ENCODE results near the gene AQP12B. TPM values are rescaled to one million over a fixed set of nuclear protein-coding genes. Genes with fewer than 3 reads are reported as not detected.

The AQP12B gene
- total and polyA plus RNA-seq, 10 of the 15 experiments (the other 5 are each of a cell fraction or from before 2014, with no cell fraction given): not detected

DNA sequence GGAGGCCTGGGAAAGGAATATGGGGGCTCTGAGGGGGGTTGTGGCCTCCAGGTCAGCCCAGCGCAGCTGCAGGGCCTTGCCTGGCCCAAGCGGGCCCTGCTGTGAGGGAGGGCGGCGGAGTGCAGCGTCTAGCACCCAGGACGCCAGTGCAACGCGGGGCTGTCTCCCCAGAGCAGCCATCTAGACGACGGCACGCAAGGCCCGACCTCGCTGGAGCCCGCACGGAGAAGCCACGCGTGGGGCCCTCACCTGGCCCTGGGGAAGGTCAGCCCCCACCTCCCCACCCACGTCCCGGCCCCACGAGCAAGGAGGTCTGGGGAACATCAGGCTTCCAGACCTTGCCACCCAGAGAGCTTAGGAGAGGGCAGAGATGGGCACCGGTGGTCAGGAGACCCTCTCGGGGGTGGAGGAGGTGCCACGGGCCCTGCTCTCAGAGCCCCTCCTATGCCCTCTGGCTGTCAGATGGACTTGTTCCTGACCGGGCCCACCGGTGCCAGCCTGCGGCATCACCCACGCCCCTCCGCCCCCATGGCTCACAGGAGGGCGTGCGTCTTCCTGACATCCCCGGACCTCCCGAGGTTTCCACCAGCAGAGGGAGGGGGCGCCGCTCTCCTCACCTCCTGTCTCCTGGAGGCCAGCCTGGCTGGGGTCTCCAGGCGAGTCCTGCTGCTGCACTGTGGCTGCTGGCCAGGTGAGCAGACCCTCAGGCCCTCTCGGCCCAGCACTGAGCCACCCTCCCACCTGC, 40.5 kb downstream of the AQP12B start:
- TF ChIP-seq, protein P1, sequence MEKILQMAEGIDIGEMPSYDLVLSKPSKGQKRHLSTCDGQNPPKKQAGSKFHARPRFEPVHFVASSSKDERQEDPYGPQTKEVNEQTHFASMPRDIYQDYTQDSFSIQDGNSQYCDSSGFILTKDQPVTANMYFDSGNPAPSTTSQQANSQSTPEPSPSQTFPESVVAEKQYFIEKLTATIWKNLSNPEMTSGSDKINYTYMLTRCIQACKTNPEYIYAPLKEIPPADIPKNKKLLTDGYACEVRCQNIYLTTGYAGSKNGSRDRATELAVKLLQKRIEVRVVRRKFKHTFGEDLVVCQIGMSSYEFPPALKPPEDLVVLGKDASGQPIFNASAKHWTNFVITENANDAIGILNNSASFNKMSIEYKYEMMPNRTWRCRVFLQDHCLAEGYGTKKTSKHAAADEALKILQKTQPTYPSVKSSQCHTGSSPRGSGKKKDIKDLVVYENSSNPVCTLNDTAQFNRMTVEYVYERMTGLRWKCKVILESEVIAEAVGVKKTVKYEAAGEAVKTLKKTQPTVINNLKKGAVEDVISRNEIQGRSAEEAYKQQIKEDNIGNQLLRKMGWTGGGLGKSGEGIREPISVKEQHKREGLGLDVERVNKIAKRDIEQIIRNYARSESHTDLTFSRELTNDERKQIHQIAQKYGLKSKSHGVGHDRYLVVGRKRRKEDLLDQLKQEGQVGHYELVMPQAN (conservative IDR thresholded peaks at IDR 0.05): no peak
- intact Hi-C loops (cut with micrococcal nuclease; ENCODE audit: unreplicated experiment) (no loop called here), in situ Hi-C loops (cut with MboI) (no loop called here)
- H3K9me3 ChIP-seq (replicated peaks; ENCODE audit: control insufficient read depth, insufficient read depth, low read length): no peaks in the 10 kb centered on the region; the same call in 2 of the 3 replicates
- no peak overlapping the region for H3K4me2 ChIP-seq (ENCODE audit: control insufficient read depth, insufficient read depth)
- DNase-seq (ENCODE audit: low read depth, low spot score): no peak
- no peak for FAIRE-seq
- no peaks in the 10 kb centered on the region for H3K36me3 ChIP-seq (ENCODE audit: control insufficient read depth in 2 of 2, insufficient read depth in 2 of 2, low read length in 1 of 2)
- ChIA-PET CTCF (interaction anchor here (1.0 kb wide), 1 partner anchor 128 kb away, joined by 3 read pairs; no protein-coding TSS in a partner anchor), RAD21 (ENCODE audit: unreplicated experiment) (no interaction called here), POLR2A (no interaction called here), SMC1A (ENCODE audit: uncharacterized antibody, unreplicated experiment) (no interaction called here)
- no peaks in the 10 kb centered on the region for H3K79me2 ChIP-seq (ENCODE audit: control insufficient read depth, insufficient read depth, low read length)
- H3K27me3 ChIP-seq (replicated peaks in 1 of 2; ENCODE audit: control insufficient read depth in 2 of 2, insufficient read depth in 2 of 2, low read length in 1 of 2): no peaks in the 10 kb centered on the region
- H4K20me1 ChIP-seq (ENCODE audit: control insufficient read depth, insufficient read depth): no peaks in the 10 kb centered on the region
- H2AFZ ChIP-seq (ENCODE audit: control insufficient read depth, low read depth, low read length): no peak overlapping the region
- no peak overlapping the region for H3K27ac ChIP-seq (ENCODE audit: control insufficient read depth, insufficient read depth)
- H3K9ac ChIP-seq (ENCODE audit: control insufficient read depth, insufficient read depth, low read length): no peak overlapping the region
- no TSS peak for BruUV-seq (replicated peaks)
- H3K4me1 ChIP-seq (ENCODE audit: control insufficient read depth, insufficient read depth, low read length): no peaks in the 10 kb centered on the region
- ATAC-seq: no peak
- H3K4me3 ChIP-seq: no peak overlapping the region
- 81% methylated on average over 26 of the region's 36 CpGs for WGBS (ENCODE audit: insufficient coverage, insufficient replicate concordance, low lambda C conversion rate, missing lambda C conversion rate)

DNA sequence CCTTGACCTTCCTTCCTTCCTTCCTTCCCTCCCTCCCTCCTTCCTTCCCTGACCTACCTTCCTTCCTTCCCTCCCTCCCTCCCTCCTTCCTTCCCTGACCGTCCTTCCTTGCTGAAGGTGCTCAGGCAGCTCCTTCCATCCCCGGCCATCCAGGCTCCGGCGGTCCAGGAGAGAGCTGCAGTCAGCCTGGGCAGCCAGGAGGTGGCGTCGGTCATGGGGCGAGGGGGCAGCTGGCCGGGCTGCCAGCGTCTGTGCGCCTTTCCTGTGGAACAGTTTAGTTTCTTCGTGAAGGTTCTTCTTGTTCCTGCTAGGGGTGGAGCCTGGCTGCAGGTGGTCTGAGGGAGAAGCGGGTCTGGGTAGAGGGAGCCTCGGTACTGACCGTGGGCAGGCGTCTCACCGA, 41.7 kb downstream of the AQP12B start:
- H2AFZ ChIP-seq (ENCODE audit: control insufficient read depth, low read depth, low read length): no peak overlapping the region
- no TSS peak for BruUV-seq (replicated peaks)
- H3K4me2 ChIP-seq (ENCODE audit: control insufficient read depth, insufficient read depth): no peak overlapping the region
- no peak overlapping the region for H3K9ac ChIP-seq (ENCODE audit: control insufficient read depth, insufficient read depth, low read length)
- no peaks in the 10 kb centered on the region for H3K79me2 ChIP-seq (ENCODE audit: control insufficient read depth, insufficient read depth, low read length)
- no peaks in the 10 kb centered on the region for H3K36me3 ChIP-seq (ENCODE audit: control insufficient read depth in 2 of 2, insufficient read depth in 2 of 2, low read length in 1 of 2)
- no peak overlapping the region for H3K4me3 ChIP-seq
- H4K20me1 ChIP-seq (ENCODE audit: control insufficient read depth, insufficient read depth): no peaks in the 10 kb centered on the region
- no peak for ATAC-seq
- no peaks in the 10 kb centered on the region; the same call in 2 of the 3 replicates for H3K9me3 ChIP-seq (replicated peaks; ENCODE audit: control insufficient read depth, insufficient read depth, low read length)
- intact Hi-C loops (cut with micrococcal nuclease; ENCODE audit: unreplicated experiment): no loop called here
- in situ Hi-C loops (cut with MboI): no loop called here
- WGBS (ENCODE audit: insufficient coverage, insufficient replicate concordance, low lambda C conversion rate, missing lambda C conversion rate): 75% methylated on average over 15 of the region's 16 CpGs
- H3K27me3 ChIP-seq (replicated peaks in 1 of 2; ENCODE audit: control insufficient read depth in 2 of 2, insufficient read depth in 2 of 2, low read length in 1 of 2): no peaks in the 10 kb centered on the region
- no peak for FAIRE-seq
- ChIA-PET SMC1A (ENCODE audit: uncharacterized antibody, unreplicated experiment) (no interaction called here), RAD21 (ENCODE audit: unreplicated experiment) (no interaction called here), POLR2A (no interaction called here), CTCF (no interaction called here)
- no peak overlapping the region for H3K27ac ChIP-seq (ENCODE audit: control insufficient read depth, insufficient read depth)
- DNase-seq (ENCODE audit: low read depth, low spot score): no peak
- H3K4me1 ChIP-seq (ENCODE audit: control insufficient read depth, insufficient read depth, low read length): no peaks in the 10 kb centered on the region
- TF ChIP-seq MEF2A (IDR thresholded peaks at IDR 0.05; ENCODE audit: insufficient read depth, low read depth, low read length) (no peak), PAX8 (IDR thresholded peaks at IDR 0.05) (no peak), YY1 (IDR thresholded peaks at IDR 0.05; ENCODE audit: low read depth, low read length) (no peak), BHLHE40 (IDR thresholded peaks at IDR 0.05; ENCODE audit: borderline replicate concordance in 1 of 2, low read depth in 2 of 2, low read length in 1 of 2) (no peak), EGR1 (IDR thresholded peaks at IDR 0.05; ENCODE audit: borderline replicate concordance in 1 of 2, low read depth in 2 of 2, low read length in 2 of 2) (no peak), ZNF274 (IDR thresholded peaks at IDR 0.05; ENCODE audit: insufficient read depth, insufficient read length) (no peak)
- TF ChIP-seq, protein P2, sequence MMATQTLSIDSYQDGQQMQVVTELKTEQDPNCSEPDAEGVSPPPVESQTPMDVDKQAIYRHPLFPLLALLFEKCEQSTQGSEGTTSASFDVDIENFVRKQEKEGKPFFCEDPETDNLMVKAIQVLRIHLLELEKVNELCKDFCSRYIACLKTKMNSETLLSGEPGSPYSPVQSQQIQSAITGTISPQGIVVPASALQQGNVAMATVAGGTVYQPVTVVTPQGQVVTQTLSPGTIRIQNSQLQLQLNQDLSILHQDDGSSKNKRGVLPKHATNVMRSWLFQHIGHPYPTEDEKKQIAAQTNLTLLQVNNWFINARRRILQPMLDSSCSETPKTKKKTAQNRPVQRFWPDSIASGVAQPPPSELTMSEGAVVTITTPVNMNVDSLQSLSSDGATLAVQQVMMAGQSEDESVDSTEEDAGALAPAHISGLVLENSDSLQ (IDR thresholded peaks at IDR 0.05): no peak
- TF ChIP-seq, protein P3, sequence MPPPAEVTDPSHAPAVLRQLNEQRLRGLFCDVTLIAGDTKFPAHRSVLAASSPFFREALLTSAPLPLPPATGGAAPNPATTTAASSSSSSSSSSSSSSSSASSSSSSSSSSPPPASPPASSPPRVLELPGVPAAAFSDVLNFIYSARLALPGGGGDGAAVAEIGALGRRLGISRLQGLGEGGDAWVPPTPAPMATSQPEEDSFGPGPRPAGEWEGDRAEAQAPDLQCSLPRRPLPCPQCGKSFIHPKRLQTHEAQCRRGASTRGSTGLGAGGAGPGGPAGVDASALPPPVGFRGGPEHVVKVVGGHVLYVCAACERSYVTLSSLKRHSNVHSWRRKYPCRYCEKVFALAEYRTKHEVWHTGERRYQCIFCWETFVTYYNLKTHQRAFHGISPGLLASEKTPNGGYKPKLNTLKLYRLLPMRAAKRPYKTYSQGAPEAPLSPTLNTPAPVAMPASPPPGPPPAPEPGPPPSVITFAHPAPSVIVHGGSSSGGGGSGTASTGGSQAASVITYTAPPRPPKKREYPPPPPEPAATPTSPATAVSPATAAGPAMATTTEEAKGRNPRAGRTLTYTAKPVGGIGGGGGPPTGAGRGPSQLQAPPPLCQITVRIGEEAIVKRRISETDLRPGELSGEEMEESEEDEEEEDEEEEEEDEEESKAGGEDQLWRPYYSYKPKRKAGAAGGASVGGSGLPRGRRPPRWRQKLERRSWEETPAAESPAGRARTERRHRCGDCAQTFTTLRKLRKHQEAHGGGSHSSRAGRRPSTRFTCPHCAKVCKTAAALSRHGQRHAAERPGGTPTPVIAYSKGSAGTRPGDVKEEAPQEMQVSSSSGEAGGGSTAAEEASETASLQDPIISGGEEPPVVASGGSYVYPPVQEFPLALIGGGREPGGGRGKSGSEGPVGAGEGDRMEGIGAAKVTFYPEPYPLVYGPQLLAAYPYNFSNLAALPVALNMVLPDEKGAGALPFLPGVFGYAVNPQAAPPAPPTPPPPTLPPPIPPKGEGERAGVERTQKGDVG (CRISPR knock-in tag; IDR thresholded peaks at IDR 0.05): no peak
